ENCODE measurements around the gene CRKL. TPM values are rescaled to one million over a fixed set of nuclear protein-coding genes. Genes with fewer than 3 reads are reported as not detected.
"Not testable (repeated sequence)": the region's sequence is repeated elsewhere in the genome, so short reads cannot be mapped to it uniquely, and the experiment has no call there.

The CRKL gene
- total RNA-seq, 1 experiment from 2014 or later, result 27.4 TPM

GRCh38 chr22:20901093-20902033 lies 15.8 kb upstream of the CRKL start:
- DNase-seq (ENCODE audit: low spot score), result not testable (repeated sequence)

GRCh38 chr22:20903093-20903492 lies 14.1 kb upstream of the CRKL start:
- no peak for DNase-seq (ENCODE audit: low spot score)

DNA sequence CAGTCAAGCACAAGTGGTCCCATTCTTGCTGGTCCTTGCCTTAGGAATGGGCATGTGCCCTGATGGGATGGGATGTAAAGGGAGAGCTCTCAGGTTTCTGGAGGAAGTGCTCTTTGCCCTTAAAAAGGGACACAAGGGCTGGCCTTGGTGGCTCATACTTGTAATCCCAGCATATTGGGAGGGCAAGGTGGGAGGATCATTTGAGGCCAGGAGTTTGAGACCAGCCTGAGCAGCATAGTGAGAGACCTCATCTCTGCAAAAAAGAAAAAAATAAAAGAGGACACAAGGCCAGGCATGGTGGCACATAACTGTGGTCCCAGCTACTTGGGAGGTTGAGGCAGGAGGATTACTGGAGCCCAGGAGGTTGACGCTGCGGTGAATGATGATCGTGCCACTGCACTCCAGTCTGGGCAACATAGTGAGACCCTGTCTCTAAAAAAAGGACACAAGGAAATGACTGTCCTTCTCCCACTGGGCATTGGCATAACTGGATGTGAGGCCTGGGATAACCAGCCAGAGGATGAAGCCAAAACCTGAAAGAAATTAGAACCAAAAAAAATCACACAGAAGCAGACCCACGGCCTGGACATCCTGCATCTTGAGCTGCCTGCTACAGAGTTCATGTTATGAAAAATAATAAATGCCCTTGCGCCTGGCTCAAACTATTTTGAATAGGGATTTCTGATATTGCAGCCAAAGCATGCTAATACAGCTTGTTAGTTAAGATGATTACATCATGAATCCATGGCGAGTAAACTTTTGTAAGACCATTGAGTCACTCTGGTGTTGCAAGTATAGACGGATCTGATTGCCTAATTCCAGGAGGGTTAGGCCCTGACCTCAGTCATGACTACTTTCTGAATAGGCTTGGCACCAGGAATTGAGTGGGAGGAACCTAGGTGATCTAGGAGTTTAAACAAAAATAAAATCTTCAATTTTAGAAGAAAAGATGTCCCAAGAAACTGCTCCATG lies 12.9 kb upstream of the CRKL start:
- DNase-seq (ENCODE audit: low spot score), result peak; percentile 59

DNA sequence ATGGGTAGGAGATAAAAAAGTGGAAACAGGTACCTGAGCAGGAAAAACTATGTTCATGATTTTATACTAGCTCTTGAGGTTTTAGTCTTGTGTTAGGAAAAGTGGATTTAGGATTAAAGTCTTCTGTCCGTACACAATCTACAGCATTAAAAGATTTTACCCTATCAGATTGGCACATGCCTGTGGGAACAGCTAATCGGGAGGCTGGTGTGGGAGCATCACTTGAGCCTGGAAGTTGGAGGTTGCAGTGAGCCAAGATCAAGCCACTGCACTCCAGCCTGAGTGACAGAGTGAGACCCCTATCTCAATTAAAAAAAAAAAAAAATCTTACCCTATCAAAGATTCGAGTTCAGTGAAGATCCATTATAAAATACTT lies 12.2 kb upstream of the CRKL start:
- DNase-seq (ENCODE audit: low spot score), result no peak

DNA sequence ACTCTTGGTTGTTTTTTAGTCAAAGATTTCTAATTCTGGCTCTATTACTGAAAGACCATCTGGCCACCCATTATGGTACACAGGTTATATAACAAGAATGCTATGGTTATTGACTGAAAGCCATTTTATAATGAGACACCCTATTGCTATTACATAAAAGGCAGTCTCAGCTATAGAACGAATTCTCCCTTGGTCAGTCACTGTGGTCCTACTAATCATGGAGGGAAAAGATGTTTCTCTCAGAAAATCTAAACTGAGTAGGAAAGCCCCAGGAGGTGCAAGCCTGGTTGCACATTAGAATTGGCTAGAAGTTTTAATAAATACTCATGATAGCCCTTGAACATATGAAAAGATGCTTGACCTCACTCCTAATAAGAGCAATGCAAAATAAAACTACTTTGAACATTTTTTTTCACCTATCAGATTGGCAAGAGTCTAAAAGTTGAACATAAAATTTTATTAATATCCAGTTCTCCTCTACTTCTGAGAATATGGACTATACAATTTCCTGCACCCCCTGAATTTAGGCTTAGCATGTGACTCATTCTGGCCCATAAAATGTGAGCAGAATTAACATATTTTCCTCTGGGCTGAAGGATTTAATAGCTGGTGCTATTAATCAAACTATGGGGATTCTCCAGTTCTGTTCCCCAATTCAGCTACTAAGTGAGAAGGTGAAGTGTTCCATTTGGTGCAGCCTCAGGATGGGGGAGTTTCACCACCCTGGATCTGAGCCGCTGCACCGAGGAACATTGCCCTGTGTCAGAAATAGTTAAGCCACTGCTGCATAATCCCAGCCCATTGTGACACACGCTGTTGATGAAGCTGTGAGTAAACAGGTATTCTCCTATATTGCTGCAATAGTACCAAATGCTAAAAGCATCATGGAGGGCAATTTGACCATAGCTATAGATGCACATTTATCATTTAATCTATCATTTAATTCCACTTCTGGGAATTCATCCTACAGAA lies 11.5 kb upstream of the CRKL start:
- DNase-seq (ENCODE audit: low spot score), result no peak

GRCh38 chr22:20906387-20906767 lies 10.8 kb upstream of the CRKL start:
- no peak for DNase-seq (ENCODE audit: low spot score)

DNA sequence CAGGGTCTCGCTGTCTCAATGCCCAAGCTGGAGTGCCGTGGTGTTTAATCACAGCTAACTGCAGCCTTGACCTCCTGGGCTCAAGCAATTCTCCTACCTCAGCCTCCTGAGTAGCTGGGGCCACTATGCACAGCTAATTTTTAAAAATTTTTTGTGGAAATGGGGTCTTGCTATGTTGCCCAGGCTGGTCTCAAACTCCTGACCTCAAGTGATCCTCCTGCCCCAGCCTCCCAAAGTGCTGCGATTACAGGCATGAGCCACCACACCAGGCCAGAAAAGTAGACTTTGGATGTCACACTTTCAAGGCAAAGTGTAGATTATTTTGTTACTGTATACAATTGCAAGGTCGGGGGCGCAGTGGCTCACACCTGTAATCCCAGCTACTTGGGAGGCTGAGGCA lies 8.5 kb upstream of the CRKL start:
- DNase-seq (ENCODE audit: low spot score), result not testable (repeated sequence)

- DNase-seq (ENCODE audit: low spot score), result peak; percentile 11
Observed at GRCh38 chr22:20909543-20910303, 7.5 kb upstream of the CRKL start.

GRCh38 chr22:20912494-20912893 lies 4.7 kb upstream of the CRKL start:
- no peak for DNase-seq (ENCODE audit: low spot score)

- DNase-seq (ENCODE audit: low spot score), result no peak
Observed at GRCh38 chr22:20918663-20919218, 1.5 kb downstream of the CRKL start.

DNA sequence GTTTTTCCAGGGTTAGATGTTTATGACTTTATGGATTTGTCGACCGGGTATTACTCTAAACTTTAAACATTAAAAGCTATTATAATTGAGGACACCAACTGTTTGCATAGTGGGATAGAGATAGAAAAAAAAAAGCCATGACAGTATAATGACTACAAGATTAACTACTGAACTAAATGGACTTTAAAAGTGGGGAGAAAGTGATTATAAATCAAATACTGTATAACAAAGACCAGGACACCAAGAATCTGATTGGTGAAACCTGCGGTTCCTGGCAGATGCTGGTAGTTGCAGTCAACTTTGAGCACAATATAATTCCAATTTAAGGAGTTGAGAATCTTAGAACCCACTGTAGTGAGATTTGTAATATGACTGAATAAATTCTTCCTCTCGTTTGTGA lies 2.5 kb downstream of the CRKL start:
- no peak for DNase-seq (ENCODE audit: low spot score)

DNA sequence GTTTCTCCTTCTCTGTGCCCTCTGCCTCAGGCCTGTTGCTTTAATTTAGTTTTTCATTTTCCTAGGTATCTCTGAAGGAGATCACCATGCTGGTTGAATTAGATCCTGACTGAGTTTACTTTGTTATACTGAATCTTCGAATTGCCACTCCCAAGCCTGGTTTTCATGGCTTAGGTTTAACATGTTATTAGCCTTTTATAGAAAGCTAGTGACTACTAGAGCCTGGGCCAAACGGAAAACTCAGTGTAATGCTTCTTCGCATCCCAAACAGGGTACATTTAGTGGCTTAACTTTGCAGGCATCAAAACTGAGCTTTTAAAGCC lies 3.6 kb downstream of the CRKL start:
- DNase-seq (ENCODE audit: low spot score), result no peak

DNA sequence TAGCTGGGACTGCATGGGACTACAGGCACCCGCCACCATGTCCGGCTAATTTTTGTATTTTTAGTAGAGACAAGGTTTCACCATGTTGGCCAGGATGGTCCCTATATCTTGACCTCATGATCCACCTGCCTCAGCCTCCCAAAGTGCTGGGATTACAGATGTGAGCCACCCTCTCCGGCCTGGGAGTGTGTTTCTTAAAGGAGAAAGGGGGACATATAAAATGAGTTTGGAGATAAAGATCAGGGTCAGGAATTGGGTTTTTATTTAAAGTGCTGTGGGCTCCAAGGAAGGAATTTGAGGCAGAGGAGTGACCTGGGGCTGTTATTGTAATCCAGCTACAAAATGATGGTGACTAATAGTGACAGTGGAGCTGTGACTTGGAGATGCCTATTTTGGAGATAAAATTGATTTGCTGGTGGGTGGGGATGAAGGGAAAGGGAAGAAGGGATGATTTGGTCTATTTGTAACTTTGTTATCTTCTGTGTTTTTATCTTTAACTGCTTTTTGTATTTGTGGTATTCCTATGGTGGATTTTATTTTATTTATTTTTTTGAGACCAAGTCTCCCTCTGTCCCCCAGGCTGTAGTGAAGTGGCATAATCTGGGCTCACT lies 5.0 kb downstream of the CRKL start:
- no peak for DNase-seq (ENCODE audit: low spot score)

DNA sequence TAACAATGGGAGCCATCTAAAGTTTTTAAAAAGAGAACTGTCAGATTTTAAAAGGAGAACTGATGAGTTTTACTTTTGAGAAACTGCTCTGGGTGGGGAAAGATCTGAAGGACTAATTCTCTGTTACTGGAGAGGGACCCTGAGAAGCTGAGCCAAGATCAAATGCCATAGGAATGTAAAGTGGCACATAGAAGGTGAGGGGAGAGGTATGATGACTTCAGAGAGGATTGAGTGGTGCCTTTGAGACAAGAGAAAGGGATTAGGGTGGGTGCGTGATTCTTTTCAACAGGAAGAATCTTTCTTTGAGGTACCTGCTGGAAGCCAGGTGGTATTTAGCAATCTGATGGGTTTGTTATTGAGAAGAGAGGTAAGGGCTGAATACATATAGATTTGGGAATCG lies 9.0 kb downstream of the CRKL start:
- DNase-seq (ENCODE audit: low spot score), result no peak

DNA sequence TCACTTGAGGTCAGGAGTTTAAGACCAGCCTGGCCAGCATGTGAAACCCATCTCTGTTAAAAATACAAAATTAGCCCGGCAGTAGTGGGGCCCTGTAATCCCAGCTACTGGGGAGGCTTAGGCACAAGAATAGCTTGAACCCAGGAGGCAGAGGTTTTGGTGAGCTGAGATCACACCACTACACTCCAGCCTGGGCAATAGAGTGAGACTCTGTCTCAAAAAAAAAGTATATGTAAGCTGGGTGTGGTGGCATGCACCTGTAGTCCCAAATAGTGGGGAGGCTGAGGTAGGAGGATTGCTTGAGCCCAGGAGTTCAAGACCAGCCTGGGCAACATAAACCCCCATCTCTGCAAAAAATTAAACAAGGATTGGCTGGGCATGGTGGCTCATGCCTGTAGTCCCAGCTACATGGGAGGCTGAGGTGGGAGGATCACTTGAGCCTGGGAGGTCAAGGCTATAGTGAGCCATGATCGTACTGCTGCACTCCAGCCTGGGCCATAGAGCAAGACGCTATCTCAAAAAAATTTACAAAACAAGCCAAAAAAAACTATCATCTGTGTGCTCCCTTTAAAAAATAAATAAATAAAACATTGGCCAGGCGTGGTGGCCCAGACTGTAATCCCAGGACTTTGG lies 10.8 kb downstream of the CRKL start:
- no peak for DNase-seq (ENCODE audit: low spot score)

GRCh38 chr22:20928573-20928967 lies 11.4 kb downstream of the CRKL start:
- DNase-seq (ENCODE audit: low spot score), result no peak

GRCh38 chr22:20930004-20930403 lies 12.8 kb downstream of the CRKL start:
- DNase-seq (ENCODE audit: low spot score), result no peak

DNA sequence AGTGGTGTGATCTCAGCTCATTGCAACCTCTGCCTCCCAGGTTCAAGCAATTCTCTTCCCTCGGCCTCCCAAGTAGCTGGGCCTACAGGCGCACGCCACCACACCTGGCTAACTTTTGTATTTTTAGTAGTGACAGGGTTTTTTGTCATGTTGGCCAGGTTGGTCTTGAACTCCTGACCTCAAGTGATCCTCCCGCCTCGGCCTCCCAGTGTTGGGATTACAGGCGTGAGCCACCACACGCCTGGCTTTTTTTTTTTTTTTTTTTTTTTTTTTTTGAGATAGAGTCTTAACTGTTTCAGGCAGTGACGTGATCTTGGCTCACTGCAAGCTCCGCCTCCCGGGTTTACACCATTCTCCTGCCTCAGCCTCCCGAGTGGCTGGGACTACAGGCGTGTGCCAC lies 13.2 kb downstream of the CRKL start:
- not testable (repeated sequence) for DNase-seq (ENCODE audit: low spot score)

GRCh38 chr22:20931126-20931654 lies 14.0 kb downstream of the CRKL start:
- no peak for DNase-seq (ENCODE audit: low spot score)
